K562 (cell line): ENCODE results near the gene PLEKHO2. TPM values are rescaled to one million over a fixed set of nuclear protein-coding genes. Genes with fewer than 3 reads are reported as not detected.

ENCODE experiments used
- ATAC-seq: fragments of 200-7000 bp; cut with Tn5 transposase; 3 replicates; pipeline ENCODE4 v1.9.1; 2020; ENCODE audit warnings: moderate library complexity
- BruUV-seq: library from RNA; stranded (reverse); fragments of 400-500 nt; replicated peaks from 2 replicates; lab custom pipeline; 2021; lab: Mats Ljungman, UMichigan
- CTCF ChIA-PET: fragments of 300-600 bp; formaldehyde crosslinking; extraction: SDS; loops from one replicate; lab custom pipeline; 2021; ENCODE audit warnings: low intra/inter-chr PET ratio; lab: Yijun Ruan, JAX
- POLR2A ChIA-PET: fragments of 300-600, 350-650 bp; sonication (Branson Sonifier 250); formaldehyde crosslinking; extraction: SDS; loops from one replicate; lab custom pipeline; 2021; ENCODE audit warnings: antibody characterized with exemption, inconsistent platforms; lab: Yijun Ruan, JAX
- DNase-seq, 4 experiments: peaks; one replicate each; pipeline versions ENCODE4 v3.0.0 to v3.0.0-alpha.2; 2011 to 2018; ENCODE audit warnings: low spot score in 3 of 4, mixed read lengths in 3 of 4; ENCODE audit errors: extremely low read depth in 1 of 4
- FAIRE-seq: peaks from 2 replicates; lab custom pipeline; 2011; peaks lifted over from hg19 to GRCh38; lab: Jason Lieb, UNC
- H2AFZ ChIP-seq: 2 replicates; pipeline ENCODE4 v1.6.0; 2011; ENCODE audit warnings: low read depth, low read length, control low read depth, inconsistent platforms
- H3K27ac ChIP-seq: fragments of 200-600 bp; 3 replicates; pipeline ENCODE4 v1.8.0; 2011; ENCODE audit warnings: low read depth, mild to moderate bottlenecking, control low read depth, inconsistent platforms, low read length, moderate library complexity, mixed read lengths; ENCODE audit errors: extremely low read depth
- H3K27me3 ChIP-seq, 2 experiments: fragments of 300-600 bp in 1 of 2; 2 replicates in 1 of 2; 3 replicates in 1 of 2; pipeline versions ENCODE4 v1.6.0 to v1.8.0; 2011; ENCODE audit warnings: inconsistent platforms in 2 of 2, low read length in 2 of 2, mild to moderate bottlenecking in 1 of 2, mixed read lengths in 1 of 2, moderate library complexity in 1 of 2; ENCODE audit not compliant: control insufficient read depth in 2 of 2, insufficient read depth in 2 of 2
- H3K36me3 ChIP-seq: fragments of 300-600 bp; 3 replicates; pipeline ENCODE4 v1.8.0; 2011; ENCODE audit warnings: mild to moderate bottlenecking, low read length, inconsistent platforms; ENCODE audit not compliant: control insufficient read depth, insufficient read depth
- H3K4me1 ChIP-seq, 2 experiments: fragments of 200-600 bp in 1 of 2; replicated peaks in 1 of 2; 2 replicates in 1 of 2; 3 replicates in 1 of 2; pipeline versions ENCODE4 v1.5.1 to v1.8.0; 2011; ENCODE audit warnings: inconsistent platforms in 2 of 2, low read length in 2 of 2, mild to moderate bottlenecking in 1 of 2, mixed read lengths in 1 of 2, moderate library complexity in 1 of 2; ENCODE audit not compliant: control insufficient read depth in 2 of 2, insufficient read depth in 2 of 2
- H3K4me2 ChIP-seq: 2 replicates; pipeline ENCODE4 v1.6.1; 2011; ENCODE audit warnings: low read length, control low read depth, inconsistent platforms, mixed read lengths; ENCODE audit not compliant: insufficient read depth
- H3K4me3 ChIP-seq: fragments of 200-600 bp; sonication (generic), shearing (Covaris generic); 2 replicates; pipeline ENCODE4 v1.5.1; 2016; ENCODE audit warnings: control low read depth, inconsistent platforms
- H3K79me2 ChIP-seq: fragments of 200-600 bp; 3 replicates; pipeline ENCODE4 v1.8.0; 2011; ENCODE audit warnings: low read length, inconsistent platforms; ENCODE audit not compliant: control insufficient read depth, insufficient read depth
- H3K9ac ChIP-seq, 2 experiments: 2 replicates each; pipeline versions ENCODE4 v1.6.0 to v1.6.1; 2011; ENCODE audit warnings: low read depth in 2 of 2, low read length in 2 of 2, control low read depth in 1 of 2, inconsistent platforms in 1 of 2, mild to moderate bottlenecking in 1 of 2, mixed read lengths in 1 of 2; ENCODE audit not compliant: insufficient read depth in 1 of 2
- H3K9me1 ChIP-seq: one replicate; pipeline ENCODE4 v1.6.0; 2011; ENCODE audit warnings: inconsistent platforms, mild to moderate bottlenecking, low read length, moderate library complexity; ENCODE audit not compliant: control insufficient read depth, insufficient read depth
- H3K9me3 ChIP-seq: replicated peaks from 2 replicates; pipeline ENCODE4 v1.5.1; 2011; ENCODE audit warnings: low read depth, low read length, inconsistent platforms; ENCODE audit not compliant: control insufficient read depth, insufficient read depth
- H4K20me1 ChIP-seq: replicated peaks from 2 replicates; pipeline ENCODE4 v1.6.1; 2011; ENCODE audit warnings: low read length, inconsistent platforms, mixed read lengths; ENCODE audit not compliant: control insufficient read depth, insufficient read depth
- ATF1 ChIP-seq, 2 experiments: fragments of 450-650 bp in 1 of 2; IDR thresholded peaks; 2 replicates each; pipeline ENCODE4 v1.6.1; 2016; ENCODE audit warnings: missing compliant biosample characterization in 1 of 2, missing genetic modification characterization in 1 of 2
- GABPA ChIP-seq: fragments of 200-800 bp; sonication (Bioruptor generic); conservative IDR thresholded peaks from 2 replicates; pipeline ENCODE4 v1.6.1; 2016; ENCODE audit warnings: low read depth, missing genetic modification characterization, missing compliant biosample characterization
- MIER1 ChIP-seq: fragments of 450-650 bp; IDR thresholded peaks from 2 replicates; pipeline ENCODE4 v1.6.1; 2016; ENCODE audit warnings: antibody characterized with exemption, mild to moderate bottlenecking, low read depth
- NRF1 ChIP-seq, 2 experiments: fragments of 450-650 bp; IDR thresholded peaks in 1 of 2; conservative IDR thresholded peaks in 1 of 2; 2 replicates each; pipeline ENCODE4 v1.6.1; 2014; ENCODE audit warnings: mild to moderate bottlenecking in 2 of 2
- ZBTB26 ChIP-seq: fragments of 450-650 bp; formaldehyde crosslinking; IDR thresholded peaks from 2 replicates; pipeline ENCODE4 v1.4.0; 2022; ENCODE audit warnings: missing genetic modification characterization
- ZNF766 ChIP-seq: fragments of 200-800 bp; sonication (Bioruptor generic); conservative IDR thresholded peaks from 2 replicates; pipeline ENCODE4 v1.6.1; 2016; ENCODE audit warnings: missing genetic modification characterization, missing compliant biosample characterization
- ZSCAN32 ChIP-seq: fragments of 450-650 bp; formaldehyde crosslinking; IDR thresholded peaks from 2 replicates; pipeline ENCODE4 v1.4.0; 2020; ENCODE audit warnings: mild to moderate bottlenecking, moderate library complexity
- WGBS: fragments of 100-300 bp; shearing (Covaris generic); methylation state at CpG from one replicate; pipeline ENCODE4 v1.1.6; 2016; ENCODE audit warnings: low coverage, mixed read lengths; ENCODE audit not compliant: insufficient coverage; ENCODE audit errors: missing lambda C conversion rate; 5-methylcytosine and 5-hydroxymethylcytosine counted together
- in situ Hi-C: fragments of 300-500 bp; cut with MboI; formaldehyde crosslinking; loops from 4 replicates; pipeline ENCODE4 v1.15.0; 2018; ENCODE audit warnings: inconsistent platforms, mixed read lengths
- intact Hi-C: fragments of 100-400 bp; cut with micrococcal nuclease; formaldehyde crosslinking; loops from 2 replicates; pipeline ENCODE4 v1.14.2; 2022
- polyA plus RNA-seq, 8 experiments: library from polyadenylated mRNA; depleted of rRNA in 4 of 8; stranded (reverse) in 5 of 8; unstranded in 3 of 8; fragments of >200 nt; fragmentation: Nextera tagmentation in 2 of 8; fragmentation: Illumina TruSeq in 1 of 8; extraction: Ambion mirVana in 2 of 8; extraction: Trizol in 1 of 8; gene quantifications; 2 replicates each; pipeline versions ENCODE4 v1.2.1 to v1.2.3, GENCODE V29; 2011 to 2014; ENCODE audit warnings: inconsistent platforms in 1 of 8, missing spikeins in 1 of 8
- total RNA-seq, 7 experiments: library from RNA; depleted of rRNA in 6 of 7; stranded (reverse); fragments of >200 nt in 6 of 7; fragmentation: Illumina TruSeq in 2 of 7; extraction: Trizol in 2 of 7; gene quantifications; 2 replicates each; pipeline versions ENCODE4 v1.2.1 to v1.2.3, GENCODE V29; 2011 to 2021; ENCODE audit warnings: low replicate concordance in 1 of 7

The PLEKHO2 gene
- total and polyA plus RNA-seq, 9 of the 15 experiments (the other 6 are each of a cell fraction or from before 2014, with no cell fraction given): 0.24 to 8.8 (median 5.5) TPM

GRCh38 chr15:64836023-64836536, 5.6 kb upstream of the PLEKHO2 start:
- BruUV-seq: no TSS peak
- peak overlapping the region; percentile 42 for H3K4me2 ChIP-seq
- H3K9me3 ChIP-seq: no peaks in the 10 kb centered on the region; the same call in 1 of the 2 replicates
- H3K4me3 ChIP-seq: no peak overlapping the region
- no peaks in the 10 kb centered on the region for H3K79me2 ChIP-seq
- H3K36me3 ChIP-seq: no peaks in the 10 kb centered on the region
- WGBS: 39% methylated on average over 12 of the region's 14 CpGs
- no peak for FAIRE-seq
- 0 out of 3 replicates have a peak overlapping the region, but pooled peaks have one; percentile 8 for H3K27ac ChIP-seq
- TF ChIP-seq GABPA (tag): 0 out of 2 replicates have a peak, but pooled peaks have one; percentile 23
- TF ChIP-seq NRF1 (conservative IDR thresholded peaks at IDR 0.05 in 1 of 2, IDR thresholded peaks at IDR 0.05 in 1 of 2): peak in 1 of 2 experiments; percentile 10; a peak in 2 of 4 replicates
- no peak for TF ChIP-seq ZSCAN32 (CRISPR knock-in tag)
- TF ChIP-seq ATF1 (CRISPR knock-in tag; IDR thresholded peaks at IDR 0.05): no peak
- TF ChIP-seq ATF1 (tag; IDR thresholded peaks at IDR 0.05): peak; percentile 21
- no peak for TF ChIP-seq MIER1
- 0 out of 2 replicates have a peak, but pooled peaks have one; percentile 15 for TF ChIP-seq ZBTB26 (CRISPR knock-in tag)
- TF ChIP-seq ZNF766 (CRISPR knock-in tag): 0 out of 2 replicates have a peak, but pooled peaks have one; percentile 19
- intact Hi-C loops (no loop called here), in situ Hi-C loops (no loop called here)
- H3K9ac ChIP-seq: peak overlapping the region in 1 of 2 experiments; percentile 11; a peak in 1 of 4 replicates
- H4K20me1 ChIP-seq: no peaks in the 10 kb centered on the region
- ATAC-seq: no peak; the same call in 2 of the 3 replicates
- H3K4me1 ChIP-seq: peaks cover 13 to 15% of the 10 kb centered on the region in 2 experiments
- DNase-seq: no peak
- H3K9me1 ChIP-seq: no peaks in the 10 kb centered on the region
- H2AFZ ChIP-seq: peak overlapping the region; percentile 89
- CTCF ChIA-PET: no interaction called here
- H3K27me3 ChIP-seq: no peaks in the 10 kb centered on the region
- POLR2A ChIA-PET: interaction anchor here (0.6 to 1.5 kb wide), 4 partner anchors 8 to 55 kb away, joined by 3 to 4 read pairs (median 4); partner anchors contain the start of gene PIF1
